Measurements from ENCODE around the gene STON1. TPM values are rescaled to one million over a fixed set of nuclear protein-coding genes. Genes with fewer than 3 reads are reported as not detected.

Gene STON1
- polyA plus RNA-seq, 1 donor from 2014 or later, result 2.8 TPM

- Histone ChIP-seq H3K4me2 (ENCODE audit: low read length) (no peak overlapping the region), H3K9ac (ENCODE audit: low read length) (no peak overlapping the region), H2AFZ (ENCODE audit: low read depth, low read length) (no peak overlapping the region), H3K27ac (ENCODE audit: low read length) (no peak overlapping the region), H3K36me3 (ENCODE audit: insufficient read depth, low read length) (peaks cover 28% of the 10 kb centered on the region), H3K4me3 (ENCODE audit: low read length) (no peak overlapping the region), H3K9me3 (ENCODE audit: low read length) (no peaks in the 10 kb centered on the region), H3F3A (ENCODE audit: insufficient read depth, low read length, poor library complexity, severe bottlenecking) (no peaks in the 10 kb centered on the region), H3K79me2 (replicated peaks; ENCODE audit: insufficient read depth, low read length) (no peaks in the 10 kb centered on the region), H3K9me2 (ENCODE audit: insufficient read depth, low read length) (no peaks in the 10 kb centered on the region), H3K27me3 (ENCODE audit: insufficient read depth, low read depth, low read length) (no peaks in the 10 kb centered on the region), H4K20me1 (ENCODE audit: insufficient read depth) (no peaks in the 10 kb centered on the region)
- TF ChIP-seq MXI1 (conservative IDR thresholded peaks at IDR 0.05; ENCODE audit: poor library complexity, severe bottlenecking), result no peak
- TF ChIP-seq RAD21 (conservative IDR thresholded peaks at IDR 0.05), result no peak
- no peak for TF ChIP-seq POLR2AphosphoS5 (IDR thresholded peaks at IDR 0.05)
- no peak for TF ChIP-seq SMC3 (conservative IDR thresholded peaks at IDR 0.05; ENCODE audit: poor library complexity)
- TF ChIP-seq REST (IDR thresholded peaks at IDR 0.05; ENCODE audit: borderline replicate concordance), result no peak
These were observed 18.0 kb upstream of the STON1 start for GRCh38 chr2:48511849-48512470.

- TF ChIP-seq MXI1 (conservative IDR thresholded peaks at IDR 0.05; ENCODE audit: poor library complexity, severe bottlenecking) (no peak), RAD21 (conservative IDR thresholded peaks at IDR 0.05) (no peak), POLR2AphosphoS5 (IDR thresholded peaks at IDR 0.05) (no peak), TAF1 (IDR thresholded peaks at IDR 0.05; ENCODE audit: low read depth) (no peak), EP300 (conservative IDR thresholded peaks at IDR 0.05; ENCODE audit: poor library complexity, severe bottlenecking) (no peak), SMC3 (conservative IDR thresholded peaks at IDR 0.05; ENCODE audit: poor library complexity) (no peak), EZH2 (IDR thresholded peaks at IDR 0.05; ENCODE audit: borderline replicate concordance, insufficient read depth, low read length, poor library complexity, severe bottlenecking) (no peak)
- no peak overlapping the region for H2AFZ ChIP-seq (ENCODE audit: low read depth, low read length)
- H3K36me3 ChIP-seq (ENCODE audit: insufficient read depth, low read length), result peaks cover 28% of the 10 kb centered on the region
- no peaks in the 10 kb centered on the region for H3F3A ChIP-seq (ENCODE audit: insufficient read depth, low read length, poor library complexity, severe bottlenecking)
- H3K4me3 ChIP-seq (ENCODE audit: low read length), result no peak overlapping the region
- no peak overlapping the region for H3K27ac ChIP-seq (ENCODE audit: low read length)
- no peaks in the 10 kb centered on the region for H4K20me1 ChIP-seq (ENCODE audit: insufficient read depth)
- no peaks in the 10 kb centered on the region for H3K9me2 ChIP-seq (ENCODE audit: insufficient read depth, low read length)
- no peaks in the 10 kb centered on the region for H3K79me2 ChIP-seq (replicated peaks; ENCODE audit: insufficient read depth, low read length)
- H3K9me3 ChIP-seq (ENCODE audit: low read length), result no peaks in the 10 kb centered on the region
- H3K4me2 ChIP-seq (ENCODE audit: low read length), result no peak overlapping the region
- no peak overlapping the region for H3K9ac ChIP-seq (ENCODE audit: low read length)
- no peaks in the 10 kb centered on the region for H3K27me3 ChIP-seq (ENCODE audit: insufficient read depth, low read depth, low read length)
These were observed 17.4 kb upstream of the STON1 start for GRCh38 chr2:48512571-48512970.

GRCh38 chr2:48514348-48515003, 15.5 kb upstream of the STON1 start:
- peaks cover 17% of the 10 kb centered on the region for H3K36me3 ChIP-seq (ENCODE audit: insufficient read depth, low read length)
- TF ChIP-seq SMC3 (conservative IDR thresholded peaks at IDR 0.05; ENCODE audit: poor library complexity), result no peak
- no peak for TF ChIP-seq EZH2 (IDR thresholded peaks at IDR 0.05; ENCODE audit: borderline replicate concordance, insufficient read depth, low read length, poor library complexity, severe bottlenecking)
- no peak for TF ChIP-seq MXI1 (conservative IDR thresholded peaks at IDR 0.05; ENCODE audit: poor library complexity, severe bottlenecking)
- no peak for TF ChIP-seq RAD21 (conservative IDR thresholded peaks at IDR 0.05)
- TF ChIP-seq CTCF (IDR thresholded peaks at IDR 0.05; ENCODE audit: poor library complexity, severe bottlenecking), result no peak
- TF ChIP-seq TAF1 (IDR thresholded peaks at IDR 0.05; ENCODE audit: low read depth), result no peak
- TF ChIP-seq POLR2AphosphoS5 (IDR thresholded peaks at IDR 0.05), result no peak
- TF ChIP-seq EP300 (conservative IDR thresholded peaks at IDR 0.05; ENCODE audit: poor library complexity, severe bottlenecking), result no peak
- TF ChIP-seq REST (IDR thresholded peaks at IDR 0.05; ENCODE audit: borderline replicate concordance), result no peak
- no peaks in the 10 kb centered on the region for H3K9me2 ChIP-seq (ENCODE audit: insufficient read depth, low read length)
- H3K4me3 ChIP-seq (ENCODE audit: low read length), result no peak overlapping the region
- H3K27ac ChIP-seq (ENCODE audit: low read length), result no peak overlapping the region
- no peak overlapping the region for H2AFZ ChIP-seq (ENCODE audit: low read depth, low read length)
- H3F3A ChIP-seq (ENCODE audit: insufficient read depth, low read length, poor library complexity, severe bottlenecking), result no peaks in the 10 kb centered on the region
- H3K27me3 ChIP-seq (ENCODE audit: insufficient read depth, low read depth, low read length), result no peaks in the 10 kb centered on the region
- no peak overlapping the region for H3K4me2 ChIP-seq (ENCODE audit: low read length)
- H3K79me2 ChIP-seq (replicated peaks; ENCODE audit: insufficient read depth, low read length), result no peaks in the 10 kb centered on the region
- H4K20me1 ChIP-seq (ENCODE audit: insufficient read depth), result no peaks in the 10 kb centered on the region
- no peak overlapping the region for H3K9ac ChIP-seq (ENCODE audit: low read length)
- H3K9me3 ChIP-seq (ENCODE audit: low read length), result no peaks in the 10 kb centered on the region

Data from neural cell (in vitro differentiated cells).